HG03159 (cell line): ENCODE results near the gene ARIH2.
"Not testable (repeated sequence)": the region's sequence is repeated elsewhere in the genome, so short reads cannot be mapped to it uniquely, and the experiment has no call there.

Experiments used
- ATAC-seq: cut with Tn5 transposase; IDR thresholded peaks from one replicate; pipeline ENCODE4 v1.9.1; 2021; ENCODE audit warnings: mild to moderate bottlenecking, moderate library complexity; ENCODE audit not compliant: unreplicated experiment

Gene ARIH2

GRCh38 chr3:49001155-49001554 lies 82.5 kb downstream of the ARIH2 start:
- ATAC-seq, result no peak

GRCh38 chr3:49004352-49005302 lies 86.0 kb downstream of the ARIH2 start:
- no peak for ATAC-seq

- no peak for ATAC-seq
Observed at GRCh38 chr3:49005303-49005680, 86.7 kb downstream of the ARIH2 start.

- no peak for ATAC-seq
Observed at GRCh38 chr3:49005998-49006397, 87.4 kb downstream of the ARIH2 start.

- ATAC-seq, result no peak
Observed at GRCh38 chr3:49006408-49007067, 87.9 kb downstream of the ARIH2 start.

GRCh38 chr3:49007068-49007770 lies 88.6 kb downstream of the ARIH2 start, which contains the start of gene WDR6:
WDR6 (plus strand) TSS chr3:49007391; CDS start chr3:49007432, 41 bp downstream.
- ATAC-seq, result peak; percentile 84

- ATAC-seq, result peak; percentile 29
Observed at GRCh38 chr3:49007771-49008528, 89.3 kb downstream of the ARIH2 start.

GRCh38 chr3:49008627-49009026 lies 90.0 kb downstream of the ARIH2 start:
- not testable (repeated sequence) for ATAC-seq

GRCh38 chr3:49009396-49009795 lies 90.8 kb downstream of the ARIH2 start:
- no peak for ATAC-seq

GRCh38 chr3:49012441-49013017 lies 93.9 kb downstream of the ARIH2 start:
- no peak for ATAC-seq

- no peak for ATAC-seq
Observed at GRCh38 chr3:49013113-49013737, 94.6 kb downstream of the ARIH2 start.

GRCh38 chr3:49013738-49014660 lies 95.4 kb downstream of the ARIH2 start:
- no peak for ATAC-seq

- ATAC-seq, result no peak
Observed at GRCh38 chr3:49015072-49015471, 96.4 kb downstream of the ARIH2 start.

GRCh38 chr3:49015765-49016164 lies 97.1 kb downstream of the ARIH2 start:
- ATAC-seq, result no peak

GRCh38 chr3:49016414-49017228 lies 98.0 kb downstream of the ARIH2 start:
- no peak for ATAC-seq

- ATAC-seq, result no peak
Observed at GRCh38 chr3:49017229-49017970, 98.8 kb downstream of the ARIH2 start.
